SK-N-SH (cell line): ENCODE results near the gene SCGB3A1.

Source experiments
- CTCF ChIP-seq: fragments of 200-600 bp; sonication (generic); IDR thresholded peaks from 2 replicates; pipeline ENCODE4 v1.6.1; 2017; ENCODE audit warnings: antibody characterized with exemption, mild to moderate bottlenecking, moderate library complexity
- EZH2phosphoT487 ChIP-seq: fragments of 200-600 bp; sonication (generic); IDR thresholded peaks from 2 replicates; pipeline ENCODE4 v1.6.1; 2017; ENCODE audit warnings: low read depth, mixed run types, mild to moderate bottlenecking, antibody characterized with exemption, moderate library complexity, borderline replicate concordance
- GABPA ChIP-seq: IDR thresholded peaks from 2 replicates; pipeline ENCODE4 v1.4.0; 2012; ENCODE audit warnings: low read depth, mild to moderate bottlenecking
- MEF2A ChIP-seq: IDR thresholded peaks from 2 replicates; pipeline ENCODE4 v1.4.0; 2012; ENCODE audit warnings: low read depth, borderline replicate concordance
- RAD21 ChIP-seq: IDR thresholded peaks from 2 replicates; pipeline ENCODE4 v1.6.1; 2012; ENCODE audit warnings: mild to moderate bottlenecking, low read length
- SMC3 ChIP-seq: IDR thresholded peaks from 2 replicates; pipeline ENCODE4 v1.6.1; 2012; ENCODE audit warnings: low read depth, low read length, improper control_type of control experiment
- TEAD4 ChIP-seq: IDR thresholded peaks from 2 replicates; pipeline ENCODE4 v1.4.0; 2012; ENCODE audit warnings: mild to moderate bottlenecking, borderline replicate concordance; ENCODE audit not compliant: insufficient read depth
- TF ChIP-seq, protein P1 (sequence below): IDR thresholded peaks from 2 replicates; pipeline ENCODE4 v1.4.0; 2012; ENCODE audit warnings: low read depth, borderline replicate concordance
- TF ChIP-seq, protein P2 (sequence below): IDR thresholded peaks from 2 replicates; pipeline ENCODE4 v1.4.0; 2012; ENCODE audit warnings: low read depth, borderline replicate concordance

- TF ChIP-seq RAD21 (no peak), MEF2A (no peak), CTCF (no peak), SMC3 (no peak), GABPA (no peak), TEAD4 (no peak), EZH2phosphoT487 (no peak)
- TF ChIP-seq, protein P1, sequence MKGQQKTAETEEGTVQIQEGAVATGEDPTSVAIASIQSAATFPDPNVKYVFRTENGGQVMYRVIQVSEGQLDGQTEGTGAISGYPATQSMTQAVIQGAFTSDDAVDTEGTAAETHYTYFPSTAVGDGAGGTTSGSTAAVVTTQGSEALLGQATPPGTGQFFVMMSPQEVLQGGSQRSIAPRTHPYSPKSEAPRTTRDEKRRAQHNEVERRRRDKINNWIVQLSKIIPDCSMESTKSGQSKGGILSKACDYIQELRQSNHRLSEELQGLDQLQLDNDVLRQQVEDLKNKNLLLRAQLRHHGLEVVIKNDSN: no peak
- TF ChIP-seq, protein P2, sequence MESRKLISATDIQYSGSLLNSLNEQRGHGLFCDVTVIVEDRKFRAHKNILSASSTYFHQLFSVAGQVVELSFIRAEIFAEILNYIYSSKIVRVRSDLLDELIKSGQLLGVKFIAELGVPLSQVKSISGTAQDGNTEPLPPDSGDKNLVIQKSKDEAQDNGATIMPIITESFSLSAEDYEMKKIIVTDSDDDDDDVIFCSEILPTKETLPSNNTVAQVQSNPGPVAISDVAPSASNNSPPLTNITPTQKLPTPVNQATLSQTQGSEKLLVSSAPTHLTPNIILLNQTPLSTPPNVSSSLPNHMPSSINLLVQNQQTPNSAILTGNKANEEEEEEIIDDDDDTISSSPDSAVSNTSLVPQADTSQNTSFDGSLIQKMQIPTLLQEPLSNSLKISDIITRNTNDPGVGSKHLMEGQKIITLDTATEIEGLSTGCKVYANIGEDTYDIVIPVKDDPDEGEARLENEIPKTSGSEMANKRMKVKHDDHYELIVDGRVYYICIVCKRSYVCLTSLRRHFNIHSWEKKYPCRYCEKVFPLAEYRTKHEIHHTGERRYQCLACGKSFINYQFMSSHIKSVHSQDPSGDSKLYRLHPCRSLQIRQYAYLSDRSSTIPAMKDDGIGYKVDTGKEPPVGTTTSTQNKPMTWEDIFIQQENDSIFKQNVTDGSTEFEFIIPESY: no peak
Measured at GRCh38 chr5:180591311-180591887, at the start of gene SCGB3A1.
